ENCODE data around the gene ANTXR1.

DNA sequence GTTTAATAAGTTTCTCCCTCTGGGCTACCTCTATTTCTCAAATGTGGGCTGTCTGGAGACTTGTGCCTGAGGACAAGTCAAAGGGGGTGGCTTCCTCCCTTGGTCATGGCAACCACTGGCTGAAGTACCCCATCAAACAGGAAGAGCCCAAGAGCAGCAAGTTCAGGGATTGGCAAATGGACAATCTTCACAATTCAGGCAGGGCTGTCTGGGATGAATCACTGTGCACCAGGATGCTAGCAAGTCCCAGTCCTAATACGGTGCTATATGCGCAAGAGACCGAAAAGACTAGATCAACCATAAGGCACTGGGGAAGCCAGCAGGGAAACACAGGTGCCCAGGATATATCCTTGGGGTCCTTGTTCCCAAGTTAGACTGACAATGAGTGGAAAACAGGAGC lies 75.5 kb downstream of the ANTXR1 start:
- TF ChIP-seq POLR2AphosphoS5 (IDR thresholded peaks at IDR 0.05; ENCODE audit: low read depth, low read length) (no peak), POLR2A (IDR thresholded peaks at IDR 0.05; ENCODE audit: low read depth, low read length) (no peak), TAF1 (IDR thresholded peaks at IDR 0.05; ENCODE audit: low read depth, low read length) (no peak), SPI1 (IDR thresholded peaks at IDR 0.05; ENCODE audit: low read depth, low read length) (no peak)
